ENCODE measurements around the gene SMYD1.

DNA sequence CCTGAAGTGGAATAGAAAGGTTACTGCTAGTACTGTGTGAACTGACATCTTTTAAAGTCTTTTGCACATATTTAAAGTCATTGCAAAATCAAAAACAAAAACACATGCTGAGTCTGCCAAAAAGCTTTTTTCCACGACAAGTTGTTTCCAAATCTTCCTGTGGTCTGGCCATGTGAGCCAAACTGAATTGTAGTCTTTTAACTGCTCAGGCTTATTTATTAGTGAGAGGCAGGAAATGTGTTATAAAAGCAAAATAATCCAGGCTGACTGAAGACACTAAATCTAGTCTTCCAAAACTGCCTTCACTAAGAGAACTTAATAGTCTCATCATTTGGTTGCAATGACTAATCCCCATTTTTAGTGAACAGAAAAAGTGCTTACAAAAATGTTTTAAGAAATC, 14.3 kb upstream of the SMYD1 start:
- TF ChIP-seq, protein P1, sequence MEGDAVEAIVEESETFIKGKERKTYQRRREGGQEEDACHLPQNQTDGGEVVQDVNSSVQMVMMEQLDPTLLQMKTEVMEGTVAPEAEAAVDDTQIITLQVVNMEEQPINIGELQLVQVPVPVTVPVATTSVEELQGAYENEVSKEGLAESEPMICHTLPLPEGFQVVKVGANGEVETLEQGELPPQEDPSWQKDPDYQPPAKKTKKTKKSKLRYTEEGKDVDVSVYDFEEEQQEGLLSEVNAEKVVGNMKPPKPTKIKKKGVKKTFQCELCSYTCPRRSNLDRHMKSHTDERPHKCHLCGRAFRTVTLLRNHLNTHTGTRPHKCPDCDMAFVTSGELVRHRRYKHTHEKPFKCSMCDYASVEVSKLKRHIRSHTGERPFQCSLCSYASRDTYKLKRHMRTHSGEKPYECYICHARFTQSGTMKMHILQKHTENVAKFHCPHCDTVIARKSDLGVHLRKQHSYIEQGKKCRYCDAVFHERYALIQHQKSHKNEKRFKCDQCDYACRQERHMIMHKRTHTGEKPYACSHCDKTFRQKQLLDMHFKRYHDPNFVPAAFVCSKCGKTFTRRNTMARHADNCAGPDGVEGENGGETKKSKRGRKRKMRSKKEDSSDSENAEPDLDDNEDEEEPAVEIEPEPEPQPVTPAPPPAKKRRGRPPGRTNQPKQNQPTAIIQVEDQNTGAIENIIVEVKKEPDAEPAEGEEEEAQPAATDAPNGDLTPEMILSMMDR (IDR thresholded peaks at IDR 0.05) = no peak
- TF ChIP-seq POLR2A (IDR thresholded peaks at IDR 0.05) (no peak), POLR2AphosphoS5 (IDR thresholded peaks at IDR 0.05) (no peak)
